ENCODE measurements around the gene GRIA2. TPM values are rescaled to one million over a fixed set of nuclear protein-coding genes. Genes with fewer than 3 reads are reported as not detected.
A peak's percentile ranks its signal among the peaks of the same experiment; 100 is the strongest.

The GRIA2 gene
- total RNA-seq, 1 donor from 2014 or later = 0.07 TPM

- H4K20me1 ChIP-seq (ENCODE audit: low read depth) = peaks cover 24% of the 10 kb centered on the region
- H3F3A ChIP-seq (ENCODE audit: low read depth) = peaks cover 12% of the 10 kb centered on the region
- peak; percentile 56 for TF ChIP-seq EZH2 (IDR thresholded peaks at IDR 0.05)
- TF ChIP-seq EZH2phosphoT487 (IDR thresholded peaks at IDR 0.05) = peak; percentile 63
- no peak for TF ChIP-seq CTCF (IDR thresholded peaks at IDR 0.05)
- Mint-ChIP-seq H3K4me3 (peak overlapping the region; percentile 91), H3K36me3 (no peaks in the 10 kb centered on the region), H3K4me1 (peaks cover 31% of the 10 kb centered on the region), H3K27ac (no peak overlapping the region), H3K27me3 (ENCODE audit: insufficient read depth, low read depth) (peaks cover 36% of the 10 kb centered on the region), H3K9me3 (no peaks in the 10 kb centered on the region)
- H3K27me3 ChIP-seq = peaks cover 79% of the 10 kb centered on the region
- H3K27ac ChIP-seq = no peak overlapping the region
- peak; percentile 16 for DNase-seq (ENCODE audit: low spot score)
- no peaks in the 10 kb centered on the region for H3K36me3 ChIP-seq
- H3K9me3 ChIP-seq (ENCODE audit: low read depth) = no peaks in the 10 kb centered on the region
- H2AFZ ChIP-seq (replicated peaks) = no peak overlapping the region
- no peaks in the 10 kb centered on the region for H3K79me2 ChIP-seq (ENCODE audit: low read depth)
- H3K9ac ChIP-seq = no peak overlapping the region
- H3K4me2 ChIP-seq = peak overlapping the region; percentile 82
- H3K4me1 ChIP-seq = no peaks in the 10 kb centered on the region
- H3K4me3 ChIP-seq = peak overlapping the region; percentile 62
Measured at GRCh38 chr4:157221426-157221894, 932 bp downstream of the GRIA2 start.

DNA sequence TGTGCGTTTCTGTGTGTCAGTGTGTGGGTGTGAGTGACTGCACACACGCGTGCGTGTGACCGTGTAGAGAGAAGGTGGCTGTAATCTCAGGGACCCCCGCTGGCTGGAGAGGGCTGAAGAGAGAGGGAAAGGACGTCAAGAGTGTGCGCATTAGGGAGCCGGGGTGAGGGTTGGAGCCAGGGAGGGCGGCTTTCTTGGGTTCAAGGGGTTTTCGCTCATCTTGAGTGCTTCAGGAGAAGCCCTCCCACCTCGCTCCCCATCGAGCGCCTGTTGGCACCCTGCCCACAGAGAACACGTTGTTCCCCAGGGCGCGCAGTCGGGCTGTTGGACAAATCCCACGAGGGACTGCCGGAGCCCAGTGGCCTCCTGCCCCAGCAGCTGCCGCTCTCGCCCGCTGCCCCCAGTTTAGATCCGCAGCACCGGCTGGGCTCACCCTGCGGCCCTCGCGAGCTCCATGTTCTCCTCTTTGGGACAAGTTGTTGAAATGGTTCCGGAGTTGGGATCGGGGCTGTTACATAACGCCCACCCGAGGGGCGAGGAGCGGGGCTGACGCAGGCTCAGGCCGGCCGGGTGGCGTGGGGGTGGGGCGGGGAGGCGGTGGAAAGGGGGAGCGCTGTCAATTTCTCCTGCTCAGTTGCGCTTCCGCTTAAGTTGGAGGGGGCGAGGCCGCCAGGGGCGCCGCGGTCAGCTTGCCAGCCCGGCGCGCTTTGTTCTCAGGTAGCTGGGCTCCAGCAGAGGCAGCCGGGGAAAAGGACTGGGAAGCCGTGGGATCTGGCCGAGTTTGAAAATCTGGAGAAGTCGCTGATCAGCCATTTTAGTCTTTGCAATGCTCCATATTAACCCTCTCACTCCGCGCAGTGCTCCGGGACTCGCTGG, 1.6 kb downstream of the GRIA2 start:
- Histone ChIP-seq H3K9me3 (ENCODE audit: low read depth) (no peaks in the 10 kb centered on the region), H3K4me3 (peak overlapping the region; percentile 62), H3F3A (ENCODE audit: low read depth) (peaks cover 12% of the 10 kb centered on the region), H3K27ac (no peak overlapping the region), H4K20me1 (ENCODE audit: low read depth) (peaks cover 24% of the 10 kb centered on the region), H3K4me1 (no peaks in the 10 kb centered on the region), H3K27me3 (peaks cover 79% of the 10 kb centered on the region), H3K79me2 (ENCODE audit: low read depth) (no peaks in the 10 kb centered on the region), H2AFZ (replicated peaks) (peak overlapping the region; percentile 63), H3K36me3 (no peaks in the 10 kb centered on the region), H3K4me2 (peak overlapping the region; percentile 82), H3K9ac (no peak overlapping the region)
- H3K27ac Mint-ChIP-seq = no peak overlapping the region
- peaks cover 31% of the 10 kb centered on the region for H3K4me1 Mint-ChIP-seq
- H3K36me3 Mint-ChIP-seq = no peaks in the 10 kb centered on the region
- H3K9me3 Mint-ChIP-seq = no peaks in the 10 kb centered on the region
- H3K4me3 Mint-ChIP-seq = peak overlapping the region; percentile 91
- H3K27me3 Mint-ChIP-seq (ENCODE audit: insufficient read depth, low read depth) = peaks cover 38% of the 10 kb centered on the region
- peak; percentile 86 for DNase-seq (ENCODE audit: low spot score)
- TF ChIP-seq CTCF (IDR thresholded peaks at IDR 0.05) (peak; percentile 49), EZH2 (IDR thresholded peaks at IDR 0.05) (peak; percentile 69), EZH2phosphoT487 (IDR thresholded peaks at IDR 0.05) (peak; percentile 53)

GRCh38 chr4:157222771-157223160, 2.2 kb downstream of the GRIA2 start:
- H3K9ac ChIP-seq = no peak overlapping the region
- TF ChIP-seq EZH2 (IDR thresholded peaks at IDR 0.05) (no peak), CTCF (IDR thresholded peaks at IDR 0.05) (no peak), EZH2phosphoT487 (IDR thresholded peaks at IDR 0.05) (no peak)
- H3K4me2 ChIP-seq = peak overlapping the region; percentile 82

More at GRCh38 chr4:157222771-157223160, 2.2 kb downstream of the GRIA2 start:
- H3K4me1 Mint-ChIP-seq = peaks cover 31% of the 10 kb centered on the region
- no peaks in the 10 kb centered on the region for H3K79me2 ChIP-seq (ENCODE audit: low read depth)
- no peak overlapping the region for H3K27ac Mint-ChIP-seq
- DNase-seq (ENCODE audit: low spot score) = no peak
- peaks cover 12% of the 10 kb centered on the region for H3F3A ChIP-seq (ENCODE audit: low read depth)
- peak overlapping the region; percentile 62 for H3K4me3 ChIP-seq
- peak overlapping the region; percentile 63 for H2AFZ ChIP-seq (replicated peaks)
- H3K27me3 Mint-ChIP-seq (ENCODE audit: insufficient read depth, low read depth) = peaks cover 38% of the 10 kb centered on the region
- H3K9me3 Mint-ChIP-seq = no peaks in the 10 kb centered on the region
- peak overlapping the region; percentile 91 for H3K4me3 Mint-ChIP-seq
- H3K9me3 ChIP-seq (ENCODE audit: low read depth) = no peaks in the 10 kb centered on the region
- H3K4me1 ChIP-seq = no peaks in the 10 kb centered on the region
- no peaks in the 10 kb centered on the region for H3K36me3 Mint-ChIP-seq
- no peaks in the 10 kb centered on the region for H3K36me3 ChIP-seq
- H3K27ac ChIP-seq = no peak overlapping the region
- peaks cover 24% of the 10 kb centered on the region for H4K20me1 ChIP-seq (ENCODE audit: low read depth)
- peaks cover 79% of the 10 kb centered on the region for H3K27me3 ChIP-seq
